Smooth muscle cell (in vitro differentiated cells): Measurements from ENCODE around the gene HNRNPD. TPM values are rescaled to one million over a fixed set of nuclear protein-coding genes. Genes with fewer than 3 reads are reported as not detected.
"Not testable (repeated sequence)": the region's sequence is repeated elsewhere in the genome, so short reads cannot be mapped to it uniquely, and the experiment has no call there.

Source experiments
- DNase-seq: peaks from one replicate; lab custom pipeline; 2025; ENCODE audit not compliant: unreplicated experiment; lab: John Stamatoyannopoulos, UW
- H2AFZ ChIP-seq: fragments of 200-600 bp; sonication (generic); 2 replicates; pipeline ENCODE4 v1.6.0; 2016; ENCODE audit warnings: antibody characterized with exemption, low read depth, mild to moderate bottlenecking
- H3F3A ChIP-seq: fragments of 200-600 bp; sonication (generic); 2 replicates; pipeline ENCODE4 v1.6.0; 2017; ENCODE audit warnings: antibody characterized with exemption, low read depth
- H3K27ac ChIP-seq: fragments of 200-600 bp; sonication (generic); 2 replicates; pipeline ENCODE4 v1.5.1; 2016; ENCODE audit warnings: low read depth, mild to moderate bottlenecking
- H3K27me3 ChIP-seq: fragments of 200-600 bp; sonication (generic); 2 replicates; pipeline ENCODE4 v1.6.1; 2016; ENCODE audit warnings: low read depth, mild to moderate bottlenecking
- H3K36me3 ChIP-seq: fragments of 200-600 bp; sonication (generic); 2 replicates; pipeline ENCODE4 v1.5.1; 2016; ENCODE audit warnings: low read depth
- H3K4me1 ChIP-seq: fragments of 200-600 bp; sonication (generic); 2 replicates; pipeline ENCODE4 v1.5.1; 2016; ENCODE audit warnings: low read depth
- H3K4me2 ChIP-seq: fragments of 200-600 bp; sonication (generic); 2 replicates; pipeline ENCODE4 v1.6.0; 2016; ENCODE audit warnings: mild to moderate bottlenecking
- H3K4me3 ChIP-seq: fragments of 200-600 bp; sonication (generic); 2 replicates; pipeline ENCODE4 v1.5.1; 2016; ENCODE audit warnings: mild to moderate bottlenecking
- H3K79me2 ChIP-seq: fragments of 200-600 bp; sonication (generic); 2 replicates; pipeline ENCODE4 v1.6.0; 2016; ENCODE audit warnings: low read depth, mild to moderate bottlenecking
- H3K9ac ChIP-seq: fragments of 200-600 bp; sonication (generic); 2 replicates; pipeline ENCODE4 v1.6.0; 2016; ENCODE audit warnings: low read depth
- H3K9me3 ChIP-seq: fragments of 200-600 bp; sonication (generic); replicated peaks from 2 replicates; pipeline ENCODE4 v1.5.1; 2016; ENCODE audit warnings: low read depth
- H4K20me1 ChIP-seq: fragments of 200-600 bp; sonication (generic); 2 replicates; pipeline ENCODE4 v1.6.0; 2016; ENCODE audit warnings: low read depth
- CTCF ChIP-seq: fragments of 200-600 bp; sonication (generic); IDR thresholded peaks from 2 replicates; pipeline ENCODE4 v1.5.1; 2017; ENCODE audit warnings: borderline replicate concordance, mild to moderate bottlenecking, antibody characterized with exemption; ENCODE audit not compliant: insufficient read depth, poor library complexity, severe bottlenecking
- WGBS: methylation state at CpG from one replicate; pipeline ENCODE4 v1.1.7; 2016; ENCODE audit warnings: low lambda C conversion rate; 5-methylcytosine and 5-hydroxymethylcytosine counted together
- polyA plus RNA-seq: library from polyadenylated mRNA; unstranded; fragments of >200 nt; fragmentation: Nextera tagmentation; extraction: Ambion mirVana; gene quantifications from 2 replicates; pipeline ENCODE4 v1.2.1, GENCODE V29; 2016
- total RNA-seq: library from RNA; depleted of rRNA; stranded (reverse); fragments of >200 nt; gene quantifications from 2 replicates; pipeline ENCODE4 v1.2.3, GENCODE V29; 2014

Gene HNRNPD
- total and polyA plus RNA-seq, 2 experiments from 2014 or later = 58.7 to 162 TPM

GRCh38 chr4:82394896-82395295, 21.1 kb upstream of the HNRNPD start:
- no peak overlapping the region for H3K9ac ChIP-seq
- 93% methylated on average over 3 of the region's 3 CpGs for WGBS

GRCh38 chr4:82390061-82390460, 16.3 kb upstream of the HNRNPD start:
- H3K4me1 ChIP-seq, H3K27me3 ChIP-seq, H3K36me3 ChIP-seq, H4K20me1 ChIP-seq, H2AFZ ChIP-seq, H3K79me2 ChIP-seq, H3K4me2 ChIP-seq, H3K4me3 ChIP-seq, H3F3A ChIP-seq, H3K9ac ChIP-seq, DNase-seq, H3K27ac ChIP-seq, H3K9me3 ChIP-seq: not testable (repeated sequence)
- WGBS = 83% methylated on average over 9 of the region's 9 CpGs

More at GRCh38 chr4:82394896-82395295, 21.1 kb upstream of the HNRNPD start:
- no peak for DNase-seq
- H3K27ac ChIP-seq = no peak overlapping the region
- H3K4me3 ChIP-seq = no peak overlapping the region
- H4K20me1 ChIP-seq = no peaks in the 10 kb centered on the region
- H3K79me2 ChIP-seq = no peaks in the 10 kb centered on the region
- H3K4me1 ChIP-seq = no peaks in the 10 kb centered on the region
- no peak overlapping the region for H2AFZ ChIP-seq
- no peak for TF ChIP-seq CTCF
- H3F3A ChIP-seq = no peaks in the 10 kb centered on the region
- H3K36me3 ChIP-seq = no peaks in the 10 kb centered on the region
- H3K27me3 ChIP-seq = no peaks in the 10 kb centered on the region
- no peaks in the 10 kb centered on the region for H3K9me3 ChIP-seq
- no peak overlapping the region for H3K4me2 ChIP-seq

- DNase-seq = no peak
- H2AFZ ChIP-seq = no peak overlapping the region
- WGBS = 64% methylated on average over 1 of the region's 1 CpG
These were observed 14.6 kb upstream of the HNRNPD start for GRCh38 chr4:82388405-82388804.

GRCh38 chr4:82386312-82386711, 12.5 kb upstream of the HNRNPD start:
- H3K4me3 ChIP-seq, H3K27ac ChIP-seq, H4K20me1 ChIP-seq, H3K79me2 ChIP-seq, H2AFZ ChIP-seq, H3K4me1 ChIP-seq, H3K4me2 ChIP-seq, H3K9me3 ChIP-seq, H3K27me3 ChIP-seq, DNase-seq, H3K9ac ChIP-seq, H3F3A ChIP-seq, H3K36me3 ChIP-seq: not testable (repeated sequence)
- 93% methylated on average over 8 of the region's 8 CpGs for WGBS

More at GRCh38 chr4:82388405-82388804, 14.6 kb upstream of the HNRNPD start:
- no peak overlapping the region for H3K27ac ChIP-seq
- H3K4me2 ChIP-seq = no peak overlapping the region
- no peaks in the 10 kb centered on the region for H4K20me1 ChIP-seq
- H3K9me3 ChIP-seq = no peaks in the 10 kb centered on the region
- no peaks in the 10 kb centered on the region for H3K36me3 ChIP-seq
- no peaks in the 10 kb centered on the region for H3F3A ChIP-seq
- no peaks in the 10 kb centered on the region for H3K79me2 ChIP-seq
- H3K9ac ChIP-seq = no peak overlapping the region
- H3K4me3 ChIP-seq = no peak overlapping the region
- no peaks in the 10 kb centered on the region for H3K4me1 ChIP-seq
- TF ChIP-seq CTCF = no peak
- no peaks in the 10 kb centered on the region for H3K27me3 ChIP-seq

GRCh38 chr4:82382751-82383150, 9.0 kb upstream of the HNRNPD start:
- 82% methylated on average over 2 of the region's 2 CpGs for WGBS
- Histone ChIP-seq H3K4me2 (no peak overlapping the region), H2AFZ (no peak overlapping the region), H3K9me3 (no peaks in the 10 kb centered on the region), H4K20me1 (no peaks in the 10 kb centered on the region), H3K27me3 (no peaks in the 10 kb centered on the region), H3K4me1 (no peaks in the 10 kb centered on the region), H3F3A (no peaks in the 10 kb centered on the region), H3K9ac (no peak overlapping the region), H3K36me3 (no peaks in the 10 kb centered on the region), H3K27ac (no peak overlapping the region), H3K79me2 (no peaks in the 10 kb centered on the region), H3K4me3 (no peak overlapping the region)
- TF ChIP-seq CTCF = no peak
- no peak for DNase-seq
